WTC11 (cell line): ENCODE data around the gene SLC22A4. TPM values are rescaled to one million over a fixed set of nuclear protein-coding genes. Genes with fewer than 3 reads are reported as not detected.
A peak's percentile ranks its signal among the peaks of the same experiment; 100 is the strongest.

ENCODE experiments used
- ATAC-seq: fragments of 200-7000 bp; cut with Tn5 transposase; 2 replicates; pipeline ENCODE4 v1.10.0; 2021; ENCODE audit warnings: mild to moderate bottlenecking, moderate library complexity
- CTCF ChIA-PET: fragments of 300-600 bp; sonication (Branson Sonifier 250); formaldehyde crosslinking; loops from one replicate; lab custom pipeline; 2021; ENCODE audit warnings: antibody characterized with exemption; lab: Charles Lee
- POLR2A ChIA-PET: fragments of 350-600 bp; sonication (Branson Sonifier 250); formaldehyde crosslinking; loops from one replicate; lab custom pipeline; 2021; ENCODE audit warnings: antibody characterized with exemption; lab: Charles Lee
- DNase-seq: peaks from one replicate; pipeline ENCODE4 v3.0.0; 2021; ENCODE audit warnings: low spot score
- H3K27ac Mint-ChIP-seq: 2 replicates; pipeline ENCODE4 v1.8.0; 2021; ENCODE audit warnings: mixed read lengths
- H3K27me3 Mint-ChIP-seq: 2 replicates; pipeline ENCODE4 v1.8.0; 2021; ENCODE audit warnings: low read depth, mild to moderate bottlenecking, moderate library complexity, mixed read lengths
- H3K36me3 Mint-ChIP-seq: 2 replicates; pipeline ENCODE4 v1.8.0; 2021; ENCODE audit warnings: mixed read lengths
- H3K4me1 Mint-ChIP-seq: 2 replicates; pipeline ENCODE4 v1.8.0; 2022; ENCODE audit warnings: mixed read lengths
- H3K4me3 Mint-ChIP-seq: 2 replicates; pipeline ENCODE4 v1.8.0; 2021; ENCODE audit warnings: mild to moderate bottlenecking, moderate library complexity, mixed read lengths
- H3K9me3 Mint-ChIP-seq: 2 replicates; pipeline ENCODE4 v1.8.0; 2021; ENCODE audit warnings: mixed read lengths
- KAT7 ChIP-seq: sonication (generic); formaldehyde crosslinking; IDR thresholded peaks from 2 replicates; pipeline ENCODE4 v1.8.1; 2023; ENCODE audit warnings: missing genetic modification reagents, mild to moderate bottlenecking, borderline replicate concordance
- NR3C1 ChIP-seq: sonication (generic); formaldehyde crosslinking; conservative IDR thresholded peaks from 2 replicates; pipeline ENCODE4 v1.8.1; 2023; ENCODE audit warnings: low read depth, mild to moderate bottlenecking, missing genetic modification reagents
- SP1 ChIP-seq: sonication (generic); formaldehyde crosslinking; conservative IDR thresholded peaks from 2 replicates; pipeline ENCODE4 v1.8.1; 2022; ENCODE audit warnings: missing genetic modification reagents
- TP53 ChIP-seq: sonication (generic); formaldehyde crosslinking; IDR thresholded peaks from 2 replicates; pipeline ENCODE4 v1.8.1; 2023; ENCODE audit warnings: mild to moderate bottlenecking, missing genetic modification reagents
- ZNF121 ChIP-seq: sonication (generic); formaldehyde crosslinking; IDR thresholded peaks from 2 replicates; pipeline ENCODE4 v1.8.0; 2023; ENCODE audit warnings: missing genetic modification reagents
- ZNF423 ChIP-seq: fragments of 250-450 bp; sonication (Bioruptor Pico); IDR thresholded peaks from 2 replicates; pipeline ENCODE4 v2.1.2; 2022; ENCODE audit warnings: mild to moderate bottlenecking, moderate library complexity
- total RNA-seq: library from RNA; stranded (reverse); gene quantifications from 3 replicates; pipeline ENCODE4 v1.2.3, GENCODE V29; 2021
- TF ChIP-seq, protein P1 (sequence below): fragments of 250-450 bp; sonication (Bioruptor Pico); conservative IDR thresholded peaks from 2 replicates; pipeline ENCODE4 v1.9.0; 2021; ENCODE audit warnings: mild to moderate bottlenecking
- TF ChIP-seq, protein P2 (sequence below): sonication (generic); formaldehyde crosslinking; IDR thresholded peaks from 2 replicates; pipeline ENCODE4 v1.8.1; 2022; ENCODE audit warnings: mild to moderate bottlenecking, missing genetic modification reagents, moderate library complexity, borderline replicate concordance
- TF ChIP-seq, protein P3 (sequence below): sonication (generic); formaldehyde crosslinking; IDR thresholded peaks from 2 replicates; pipeline ENCODE4 v1.8.1; 2022; ENCODE audit warnings: low read depth, missing genetic modification reagents, borderline replicate concordance
- TF ChIP-seq, protein P4 (sequence below): fragments of 250-450 bp; sonication (Bioruptor Pico); IDR thresholded peaks from 2 replicates; pipeline ENCODE4 v1.8.0; 2021; ENCODE audit warnings: mild to moderate bottlenecking
- TF ChIP-seq, protein P5 (sequence below): sonication (generic); formaldehyde crosslinking; IDR thresholded peaks from 2 replicates; pipeline ENCODE4 v1.8.0; 2022; ENCODE audit warnings: missing genetic modification reagents
- TF ChIP-seq, protein P6 (sequence below): sonication (generic); formaldehyde crosslinking; IDR thresholded peaks from 2 replicates; pipeline ENCODE4 v1.8.0; 2023; ENCODE audit warnings: missing genetic modification reagents, mild to moderate bottlenecking, borderline replicate concordance
- TF ChIP-seq, protein P7 (sequence below): sonication (generic); formaldehyde crosslinking; IDR thresholded peaks from 2 replicates; pipeline ENCODE4 v1.8.1; 2023; ENCODE audit warnings: mild to moderate bottlenecking, missing genetic modification reagents

The SLC22A4 gene
- total RNA-seq, 1 experiment from 2014 or later: 0.35 TPM

DNA sequence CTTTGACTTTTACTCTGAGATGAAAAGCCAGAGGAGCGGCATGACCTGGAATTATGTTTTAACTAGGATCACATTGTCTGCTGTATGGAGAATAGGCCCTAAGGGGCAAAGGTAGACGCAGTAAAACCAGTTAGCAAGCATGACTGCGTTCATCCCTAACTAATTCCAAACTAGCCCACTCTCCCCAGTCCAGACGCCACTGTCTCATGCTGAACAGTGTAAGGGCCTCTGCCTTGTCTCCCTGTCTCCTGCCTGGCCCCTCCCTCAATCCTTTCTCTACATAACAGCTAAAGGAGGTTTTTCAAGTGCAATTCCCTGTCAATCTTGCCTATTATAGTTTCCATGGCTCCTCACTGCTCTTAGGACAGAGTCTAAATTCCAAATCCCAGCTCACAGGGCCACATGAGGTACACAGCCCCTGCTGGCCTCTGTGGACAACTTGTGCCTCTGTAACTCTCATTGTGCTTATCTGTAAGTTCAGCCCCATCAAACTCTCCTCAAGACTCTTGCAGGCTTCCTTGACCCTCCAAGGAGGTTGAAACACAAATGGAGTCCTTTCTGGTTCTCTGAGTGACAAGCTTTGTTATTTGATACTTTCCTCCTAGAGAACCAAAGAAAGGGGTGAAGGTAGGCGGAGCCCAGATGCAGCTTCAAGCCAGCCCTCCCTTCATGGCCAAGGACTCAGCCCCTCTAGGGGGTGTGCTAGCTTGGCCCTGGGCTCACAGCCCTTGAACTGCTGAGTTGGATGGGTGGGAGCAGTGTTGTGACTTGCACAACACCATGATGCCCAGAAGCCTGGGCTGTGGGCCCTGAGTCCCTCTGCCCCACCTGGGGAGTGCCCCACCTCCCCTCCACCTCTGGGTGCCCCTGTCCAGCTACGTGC lies 16.0 kb upstream of the SLC22A4 start:
- Mint-ChIP-seq H3K27me3 (peaks cover 13% of the 10 kb centered on the region), H3K27ac (peak overlapping the region; percentile 85), H3K9me3 (no peaks in the 10 kb centered on the region), H3K36me3 (no peaks in the 10 kb centered on the region), H3K4me3 (no peak overlapping the region), H3K4me1 (peaks cover 19% of the 10 kb centered on the region)
- CTCF ChIA-PET: interaction anchor here (0.6 to 2.8 kb wide), 12 partner anchors 10 to 228 kb away, joined by 3 to 22 read pairs (median 4); partner anchors contain the start of genes SLC22A4 and SLC22A5
- TF ChIP-seq ZNF423 (no peak), TP53 (CRISPR knock-in tag) (no peak), ZNF121 (CRISPR knock-in tag) (no peak), KAT7 (no peak), NR3C1 (CRISPR knock-in tag) (no peak), SP1 (no peak)
- TF ChIP-seq, protein P1, sequence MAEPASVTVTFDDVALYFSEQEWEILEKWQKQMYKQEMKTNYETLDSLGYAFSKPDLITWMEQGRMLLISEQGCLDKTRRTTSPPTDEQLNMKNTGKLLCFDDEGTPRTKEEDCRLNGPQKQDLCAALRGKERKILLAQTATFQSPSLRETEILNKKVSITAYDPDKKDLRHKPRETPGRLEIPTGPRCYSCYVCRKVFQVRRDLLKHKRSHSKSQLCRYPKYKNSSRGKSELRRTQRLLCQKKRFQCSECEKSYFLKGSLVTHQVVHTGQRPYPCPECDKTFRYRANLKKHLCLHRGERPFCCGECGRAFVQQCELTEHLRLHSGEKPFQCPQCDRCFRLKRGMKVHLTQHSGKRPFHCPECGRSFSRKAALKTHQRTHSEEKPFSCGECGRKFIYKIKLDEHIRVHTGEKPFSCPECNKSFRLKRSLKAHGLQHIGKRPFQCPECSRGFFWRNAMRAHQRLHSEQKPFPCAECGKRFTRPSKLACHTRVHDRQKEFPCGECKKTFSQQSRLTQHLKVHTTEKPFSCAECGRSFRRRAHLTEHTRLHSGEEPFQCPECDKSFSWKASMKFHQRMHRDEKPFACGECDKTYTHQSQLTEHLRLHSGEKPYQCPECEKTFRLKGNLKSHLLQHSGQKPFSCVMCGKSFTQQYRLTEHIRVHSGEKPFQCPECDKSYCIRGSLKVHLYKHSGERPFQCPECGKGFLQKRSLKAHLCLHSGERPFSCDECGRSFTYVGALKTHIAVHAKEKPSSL (CRISPR knock-in tag): no peak
- TF ChIP-seq, protein P2, sequence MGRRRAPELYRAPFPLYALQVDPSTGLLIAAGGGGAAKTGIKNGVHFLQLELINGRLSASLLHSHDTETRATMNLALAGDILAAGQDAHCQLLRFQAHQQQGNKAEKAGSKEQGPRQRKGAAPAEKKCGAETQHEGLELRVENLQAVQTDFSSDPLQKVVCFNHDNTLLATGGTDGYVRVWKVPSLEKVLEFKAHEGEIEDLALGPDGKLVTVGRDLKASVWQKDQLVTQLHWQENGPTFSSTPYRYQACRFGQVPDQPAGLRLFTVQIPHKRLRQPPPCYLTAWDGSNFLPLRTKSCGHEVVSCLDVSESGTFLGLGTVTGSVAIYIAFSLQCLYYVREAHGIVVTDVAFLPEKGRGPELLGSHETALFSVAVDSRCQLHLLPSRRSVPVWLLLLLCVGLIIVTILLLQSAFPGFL (CRISPR knock-in tag): no peak
- TF ChIP-seq, protein P3, sequence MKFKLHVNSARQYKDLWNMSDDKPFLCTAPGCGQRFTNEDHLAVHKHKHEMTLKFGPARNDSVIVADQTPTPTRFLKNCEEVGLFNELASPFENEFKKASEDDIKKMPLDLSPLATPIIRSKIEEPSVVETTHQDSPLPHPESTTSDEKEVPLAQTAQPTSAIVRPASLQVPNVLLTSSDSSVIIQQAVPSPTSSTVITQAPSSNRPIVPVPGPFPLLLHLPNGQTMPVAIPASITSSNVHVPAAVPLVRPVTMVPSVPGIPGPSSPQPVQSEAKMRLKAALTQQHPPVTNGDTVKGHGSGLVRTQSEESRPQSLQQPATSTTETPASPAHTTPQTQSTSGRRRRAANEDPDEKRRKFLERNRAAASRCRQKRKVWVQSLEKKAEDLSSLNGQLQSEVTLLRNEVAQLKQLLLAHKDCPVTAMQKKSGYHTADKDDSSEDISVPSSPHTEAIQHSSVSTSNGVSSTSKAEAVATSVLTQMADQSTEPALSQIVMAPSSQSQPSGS: no peak
- TF ChIP-seq, protein P4, sequence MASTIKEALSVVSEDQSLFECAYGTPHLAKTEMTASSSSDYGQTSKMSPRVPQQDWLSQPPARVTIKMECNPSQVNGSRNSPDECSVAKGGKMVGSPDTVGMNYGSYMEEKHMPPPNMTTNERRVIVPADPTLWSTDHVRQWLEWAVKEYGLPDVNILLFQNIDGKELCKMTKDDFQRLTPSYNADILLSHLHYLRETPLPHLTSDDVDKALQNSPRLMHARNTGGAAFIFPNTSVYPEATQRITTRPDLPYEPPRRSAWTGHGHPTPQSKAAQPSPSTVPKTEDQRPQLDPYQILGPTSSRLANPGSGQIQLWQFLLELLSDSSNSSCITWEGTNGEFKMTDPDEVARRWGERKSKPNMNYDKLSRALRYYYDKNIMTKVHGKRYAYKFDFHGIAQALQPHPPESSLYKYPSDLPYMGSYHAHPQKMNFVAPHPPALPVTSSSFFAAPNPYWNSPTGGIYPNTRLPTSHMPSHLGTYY (CRISPR knock-in tag): no peak
- TF ChIP-seq, protein P5, sequence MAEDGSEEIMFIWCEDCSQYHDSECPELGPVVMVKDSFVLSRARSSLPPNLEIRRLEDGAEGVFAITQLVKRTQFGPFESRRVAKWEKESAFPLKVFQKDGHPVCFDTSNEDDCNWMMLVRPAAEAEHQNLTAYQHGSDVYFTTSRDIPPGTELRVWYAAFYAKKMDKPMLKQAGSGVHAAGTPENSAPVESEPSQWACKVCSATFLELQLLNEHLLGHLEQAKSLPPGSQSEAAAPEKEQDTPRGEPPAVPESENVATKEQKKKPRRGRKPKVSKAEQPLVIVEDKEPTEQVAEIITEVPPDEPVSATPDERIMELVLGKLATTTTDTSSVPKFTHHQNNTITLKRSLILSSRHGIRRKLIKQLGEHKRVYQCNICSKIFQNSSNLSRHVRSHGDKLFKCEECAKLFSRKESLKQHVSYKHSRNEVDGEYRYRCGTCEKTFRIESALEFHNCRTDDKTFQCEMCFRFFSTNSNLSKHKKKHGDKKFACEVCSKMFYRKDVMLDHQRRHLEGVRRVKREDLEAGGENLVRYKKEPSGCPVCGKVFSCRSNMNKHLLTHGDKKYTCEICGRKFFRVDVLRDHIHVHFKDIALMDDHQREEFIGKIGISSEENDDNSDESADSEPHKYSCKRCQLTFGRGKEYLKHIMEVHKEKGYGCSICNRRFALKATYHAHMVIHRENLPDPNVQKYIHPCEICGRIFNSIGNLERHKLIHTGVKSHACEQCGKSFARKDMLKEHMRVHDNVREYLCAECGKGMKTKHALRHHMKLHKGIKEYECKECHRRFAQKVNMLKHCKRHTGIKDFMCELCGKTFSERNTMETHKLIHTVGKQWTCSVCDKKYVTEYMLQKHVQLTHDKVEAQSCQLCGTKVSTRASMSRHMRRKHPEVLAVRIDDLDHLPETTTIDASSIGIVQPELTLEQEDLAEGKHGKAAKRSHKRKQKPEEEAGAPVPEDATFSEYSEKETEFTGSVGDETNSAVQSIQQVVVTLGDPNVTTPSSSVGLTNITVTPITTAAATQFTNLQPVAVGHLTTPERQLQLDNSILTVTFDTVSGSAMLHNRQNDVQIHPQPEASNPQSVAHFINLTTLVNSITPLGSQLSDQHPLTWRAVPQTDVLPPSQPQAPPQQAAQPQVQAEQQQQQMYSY (CRISPR knock-in tag): no peak
- TF ChIP-seq, protein P6, sequence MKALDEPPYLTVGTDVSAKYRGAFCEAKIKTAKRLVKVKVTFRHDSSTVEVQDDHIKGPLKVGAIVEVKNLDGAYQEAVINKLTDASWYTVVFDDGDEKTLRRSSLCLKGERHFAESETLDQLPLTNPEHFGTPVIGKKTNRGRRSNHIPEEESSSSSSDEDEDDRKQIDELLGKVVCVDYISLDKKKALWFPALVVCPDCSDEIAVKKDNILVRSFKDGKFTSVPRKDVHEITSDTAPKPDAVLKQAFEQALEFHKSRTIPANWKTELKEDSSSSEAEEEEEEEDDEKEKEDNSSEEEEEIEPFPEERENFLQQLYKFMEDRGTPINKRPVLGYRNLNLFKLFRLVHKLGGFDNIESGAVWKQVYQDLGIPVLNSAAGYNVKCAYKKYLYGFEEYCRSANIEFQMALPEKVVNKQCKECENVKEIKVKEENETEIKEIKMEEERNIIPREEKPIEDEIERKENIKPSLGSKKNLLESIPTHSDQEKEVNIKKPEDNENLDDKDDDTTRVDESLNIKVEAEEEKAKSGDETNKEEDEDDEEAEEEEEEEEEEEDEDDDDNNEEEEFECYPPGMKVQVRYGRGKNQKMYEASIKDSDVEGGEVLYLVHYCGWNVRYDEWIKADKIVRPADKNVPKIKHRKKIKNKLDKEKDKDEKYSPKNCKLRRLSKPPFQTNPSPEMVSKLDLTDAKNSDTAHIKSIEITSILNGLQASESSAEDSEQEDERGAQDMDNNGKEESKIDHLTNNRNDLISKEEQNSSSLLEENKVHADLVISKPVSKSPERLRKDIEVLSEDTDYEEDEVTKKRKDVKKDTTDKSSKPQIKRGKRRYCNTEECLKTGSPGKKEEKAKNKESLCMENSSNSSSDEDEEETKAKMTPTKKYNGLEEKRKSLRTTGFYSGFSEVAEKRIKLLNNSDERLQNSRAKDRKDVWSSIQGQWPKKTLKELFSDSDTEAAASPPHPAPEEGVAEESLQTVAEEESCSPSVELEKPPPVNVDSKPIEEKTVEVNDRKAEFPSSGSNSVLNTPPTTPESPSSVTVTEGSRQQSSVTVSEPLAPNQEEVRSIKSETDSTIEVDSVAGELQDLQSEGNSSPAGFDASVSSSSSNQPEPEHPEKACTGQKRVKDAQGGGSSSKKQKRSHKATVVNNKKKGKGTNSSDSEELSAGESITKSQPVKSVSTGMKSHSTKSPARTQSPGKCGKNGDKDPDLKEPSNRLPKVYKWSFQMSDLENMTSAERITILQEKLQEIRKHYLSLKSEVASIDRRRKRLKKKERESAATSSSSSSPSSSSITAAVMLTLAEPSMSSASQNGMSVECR (CRISPR knock-in tag): no peak
- TF ChIP-seq, protein P7, sequence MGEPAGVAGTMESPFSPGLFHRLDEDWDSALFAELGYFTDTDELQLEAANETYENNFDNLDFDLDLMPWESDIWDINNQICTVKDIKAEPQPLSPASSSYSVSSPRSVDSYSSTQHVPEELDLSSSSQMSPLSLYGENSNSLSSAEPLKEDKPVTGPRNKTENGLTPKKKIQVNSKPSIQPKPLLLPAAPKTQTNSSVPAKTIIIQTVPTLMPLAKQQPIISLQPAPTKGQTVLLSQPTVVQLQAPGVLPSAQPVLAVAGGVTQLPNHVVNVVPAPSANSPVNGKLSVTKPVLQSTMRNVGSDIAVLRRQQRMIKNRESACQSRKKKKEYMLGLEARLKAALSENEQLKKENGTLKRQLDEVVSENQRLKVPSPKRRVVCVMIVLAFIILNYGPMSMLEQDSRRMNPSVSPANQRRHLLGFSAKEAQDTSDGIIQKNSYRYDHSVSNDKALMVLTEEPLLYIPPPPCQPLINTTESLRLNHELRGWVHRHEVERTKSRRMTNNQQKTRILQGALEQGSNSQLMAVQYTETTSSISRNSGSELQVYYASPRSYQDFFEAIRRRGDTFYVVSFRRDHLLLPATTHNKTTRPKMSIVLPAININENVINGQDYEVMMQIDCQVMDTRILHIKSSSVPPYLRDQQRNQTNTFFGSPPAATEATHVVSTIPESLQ: no peak
- ATAC-seq (peak; percentile 95), DNase-seq (peak; percentile 42)
- POLR2A ChIA-PET: interaction anchor here (0.6 kb wide), 3 partner anchors 14 to 272 kb away, joined by 3 to 4 read pairs (median 3); no protein-coding TSS in a partner anchor
